Measurements from ENCODE around the gene SAT1.

Gene SAT1

GRCh38 chrX:23804578-23804977 lies 21.6 kb downstream of the SAT1 start:
- DNase-seq (ENCODE audit: low read depth in 3 of 3, low spot score in 1 of 3): no peak

GRCh38 chrX:23805389-23805788 lies 22.4 kb downstream of the SAT1 start:
- DNase-seq (ENCODE audit: low read depth in 3 of 3, low spot score in 1 of 3): no peak

GRCh38 chrX:23810279-23810678 lies 27.3 kb downstream of the SAT1 start:
- no peak for DNase-seq (ENCODE audit: low read depth in 3 of 3, low spot score in 1 of 3)

- no peak for DNase-seq (ENCODE audit: low read depth in 3 of 3, low spot score in 1 of 3)
Measured at GRCh38 chrX:23811108-23811651, 28.2 kb downstream of the SAT1 start.

- DNase-seq (ENCODE audit: low read depth in 3 of 3, low spot score in 1 of 3): no peak
Measured at GRCh38 chrX:23811656-23812055, 28.7 kb downstream of the SAT1 start.

GRCh38 chrX:23813808-23814207 lies 30.8 kb downstream of the SAT1 start:
- no peak for DNase-seq (ENCODE audit: low read depth in 3 of 3, low spot score in 1 of 3)

- DNase-seq (ENCODE audit: low read depth in 3 of 3, low spot score in 1 of 3): no peak
Measured at GRCh38 chrX:23815376-23815775, 32.4 kb downstream of the SAT1 start.

- no peak for DNase-seq (ENCODE audit: low read depth in 3 of 3, low spot score in 1 of 3)
Measured at GRCh38 chrX:23816179-23816578, 33.2 kb downstream of the SAT1 start.

GRCh38 chrX:23817979-23818336 lies 35.0 kb downstream of the SAT1 start:
- DNase-seq (ENCODE audit: low read depth in 3 of 3, low spot score in 1 of 3): no peak

GRCh38 chrX:23819385-23820234 lies 36.6 kb downstream of the SAT1 start:
- DNase-seq (ENCODE audit: low read depth in 3 of 3, low spot score in 1 of 3): no peak

- DNase-seq (ENCODE audit: low read depth in 3 of 3, low spot score in 1 of 3): no peak
Measured at GRCh38 chrX:23820235-23820782, 37.3 kb downstream of the SAT1 start.

GRCh38 chrX:23821847-23822246 lies 38.9 kb downstream of the SAT1 start:
- no peak for DNase-seq (ENCODE audit: low read depth in 3 of 3, low spot score in 1 of 3)

GRCh38 chrX:23822397-23822796 lies 39.4 kb downstream of the SAT1 start:
- no peak for DNase-seq (ENCODE audit: low read depth in 3 of 3, low spot score in 1 of 3)

GRCh38 chrX:23822841-23823240 lies 39.9 kb downstream of the SAT1 start:
- DNase-seq (ENCODE audit: low read depth in 3 of 3, low spot score in 1 of 3): no peak

- DNase-seq (ENCODE audit: low read depth in 3 of 3, low spot score in 1 of 3): no peak
Measured at GRCh38 chrX:23825675-23826074, 42.7 kb downstream of the SAT1 start.

GRCh38 chrX:23826216-23826615 lies 43.2 kb downstream of the SAT1 start:
- no peak for DNase-seq (ENCODE audit: low read depth in 3 of 3, low spot score in 1 of 3)

- DNase-seq (ENCODE audit: low read depth in 3 of 3, low spot score in 1 of 3): no peak
Measured at GRCh38 chrX:23826653-23827052, 43.7 kb downstream of the SAT1 start.

- no peak for DNase-seq (ENCODE audit: low read depth in 3 of 3, low spot score in 1 of 3)
Measured at GRCh38 chrX:23828881-23829280, 45.9 kb downstream of the SAT1 start.

GRCh38 chrX:23832721-23833120 lies 49.7 kb downstream of the SAT1 start:
- DNase-seq (ENCODE audit: low read depth in 3 of 3, low spot score in 1 of 3): no peak

Data from stimulated activated CD4-positive, alpha-beta T cell treated with anti-CD3 and anti-CD28 coated beads, TNF-alpha, amount 100 ng/mL, for 1 hour (primary cell).